ENCODE measurements around the gene PPHLN1. TPM values are rescaled to one million over a fixed set of nuclear protein-coding genes. Genes with fewer than 3 reads are reported as not detected.
A peak's percentile ranks its signal among the peaks of the same experiment; 100 is the strongest.
"Not testable (repeated sequence)": the region's sequence is repeated elsewhere in the genome, so short reads cannot be mapped to it uniquely, and the experiment has no call there.

The PPHLN1 gene
- total RNA-seq, 1 donor from 2014 or later = 74.9 TPM

DNA sequence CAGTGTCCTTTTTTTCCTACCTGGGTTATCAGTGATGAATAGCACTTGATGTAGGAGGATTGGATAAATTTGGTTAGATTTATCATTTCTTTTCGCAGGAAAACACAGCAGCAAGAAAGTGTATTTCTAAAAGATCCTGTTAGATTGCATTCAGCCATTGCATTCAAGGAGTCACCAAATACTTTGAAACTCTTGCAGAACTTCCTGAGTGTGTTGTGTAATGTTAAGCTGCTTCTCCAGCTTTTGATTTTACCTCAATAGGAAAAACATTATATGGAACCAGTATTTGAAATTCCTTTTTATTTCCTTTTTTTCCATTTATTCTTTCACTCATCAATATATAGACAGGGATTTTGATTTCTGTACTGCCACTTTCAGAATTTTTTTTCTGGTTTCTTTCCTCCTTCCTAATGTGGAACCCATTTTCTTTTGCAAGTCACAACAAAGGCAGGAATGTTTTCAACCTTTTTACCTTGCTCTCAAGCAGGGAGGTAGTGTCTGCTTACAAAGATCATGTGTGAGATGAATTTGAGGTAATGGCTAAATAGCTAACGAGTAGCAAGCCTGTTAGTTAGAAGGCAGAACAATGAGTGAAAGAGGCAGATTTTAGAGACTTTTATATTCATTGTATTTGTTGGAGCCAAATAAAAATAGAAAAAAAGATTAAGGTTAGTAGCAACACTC lies 56.2 kb downstream of the PPHLN1 start:
- Mint-ChIP-seq H3K36me3 (peaks cover 27% of the 10 kb centered on the region), H3K4me1 (peaks cover 53% of the 10 kb centered on the region), H3K4me3 (no peak overlapping the region), H3K27me3 (ENCODE audit: low read depth) (no peaks in the 10 kb centered on the region), H3K9me3 (no peaks in the 10 kb centered on the region), H3K27ac (peak overlapping the region; percentile 92)
- TF ChIP-seq, protein P1, sequence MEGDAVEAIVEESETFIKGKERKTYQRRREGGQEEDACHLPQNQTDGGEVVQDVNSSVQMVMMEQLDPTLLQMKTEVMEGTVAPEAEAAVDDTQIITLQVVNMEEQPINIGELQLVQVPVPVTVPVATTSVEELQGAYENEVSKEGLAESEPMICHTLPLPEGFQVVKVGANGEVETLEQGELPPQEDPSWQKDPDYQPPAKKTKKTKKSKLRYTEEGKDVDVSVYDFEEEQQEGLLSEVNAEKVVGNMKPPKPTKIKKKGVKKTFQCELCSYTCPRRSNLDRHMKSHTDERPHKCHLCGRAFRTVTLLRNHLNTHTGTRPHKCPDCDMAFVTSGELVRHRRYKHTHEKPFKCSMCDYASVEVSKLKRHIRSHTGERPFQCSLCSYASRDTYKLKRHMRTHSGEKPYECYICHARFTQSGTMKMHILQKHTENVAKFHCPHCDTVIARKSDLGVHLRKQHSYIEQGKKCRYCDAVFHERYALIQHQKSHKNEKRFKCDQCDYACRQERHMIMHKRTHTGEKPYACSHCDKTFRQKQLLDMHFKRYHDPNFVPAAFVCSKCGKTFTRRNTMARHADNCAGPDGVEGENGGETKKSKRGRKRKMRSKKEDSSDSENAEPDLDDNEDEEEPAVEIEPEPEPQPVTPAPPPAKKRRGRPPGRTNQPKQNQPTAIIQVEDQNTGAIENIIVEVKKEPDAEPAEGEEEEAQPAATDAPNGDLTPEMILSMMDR (IDR thresholded peaks at IDR 0.05; ENCODE audit: unreplicated experiment) = no peak
- no peak for DNase-seq (ENCODE audit: low spot score in 2 of 2, unreplicated experiment in 2 of 2)

DNA sequence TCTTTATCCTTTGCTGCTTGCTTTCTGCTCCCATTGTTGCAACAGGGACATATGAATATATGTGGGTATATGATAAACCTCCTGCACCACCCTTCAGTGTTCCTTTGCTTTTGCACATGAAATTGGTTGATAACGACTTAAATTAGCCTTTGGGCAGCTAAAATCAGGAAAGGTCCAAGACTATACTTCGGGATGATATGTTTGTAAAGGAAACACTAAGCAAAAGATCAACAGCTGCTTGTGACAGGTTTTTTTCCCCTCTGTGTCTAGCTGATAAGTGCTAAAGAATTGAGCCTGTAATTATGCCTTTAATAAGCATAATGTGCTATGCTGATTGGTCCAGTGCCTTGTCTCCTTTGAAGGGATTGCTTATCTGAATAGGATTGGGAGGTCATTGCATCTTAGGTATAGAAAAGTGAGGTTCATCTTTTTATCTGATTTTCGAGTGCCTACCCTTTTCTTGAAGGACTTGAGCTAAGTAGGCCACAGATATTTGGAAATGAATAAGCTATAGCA lies 59.4 kb downstream of the PPHLN1 start:
- Mint-ChIP-seq H3K4me3 (no peak overlapping the region), H3K4me1 (peaks cover 72% of the 10 kb centered on the region), H3K27ac (peak overlapping the region; percentile 13), H3K9me3 (no peaks in the 10 kb centered on the region), H3K36me3 (peaks cover 30% of the 10 kb centered on the region), H3K27me3 (ENCODE audit: low read depth) (no peaks in the 10 kb centered on the region)
- DNase-seq (ENCODE audit: low spot score in 2 of 2, unreplicated experiment in 2 of 2) = no peak
- TF ChIP-seq, protein P1 (IDR thresholded peaks at IDR 0.05; ENCODE audit: unreplicated experiment) = no peak

DNA sequence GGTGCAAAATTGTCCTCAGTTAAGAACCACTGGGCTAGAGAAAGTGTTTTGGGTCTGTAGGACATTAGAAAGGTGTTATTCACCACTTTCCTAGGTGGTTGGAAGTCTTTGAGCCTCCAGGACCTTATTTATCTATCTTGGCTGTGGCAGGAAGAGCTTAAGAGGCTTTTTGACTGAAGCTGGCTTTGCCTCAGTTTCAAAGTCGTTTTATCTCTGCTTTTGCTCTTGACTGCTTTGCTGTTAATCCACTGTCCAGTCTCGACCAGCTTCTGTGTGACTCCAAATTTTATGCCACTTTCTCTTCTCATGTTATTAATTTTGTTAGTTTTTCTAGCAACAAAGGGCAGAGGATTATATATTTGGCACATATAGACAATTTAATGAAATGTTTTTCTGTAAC lies 60.3 kb downstream of the PPHLN1 start:
- Mint-ChIP-seq H3K9me3 (no peaks in the 10 kb centered on the region), H3K27ac (peak overlapping the region; percentile 80), H3K4me3 (no peak overlapping the region), H3K4me1 (peaks cover 70% of the 10 kb centered on the region), H3K36me3 (peaks cover 29% of the 10 kb centered on the region), H3K27me3 (ENCODE audit: low read depth) (no peaks in the 10 kb centered on the region)
- DNase-seq (ENCODE audit: low spot score in 2 of 2, unreplicated experiment in 2 of 2) = no peak
- TF ChIP-seq, protein P1 (IDR thresholded peaks at IDR 0.05; ENCODE audit: unreplicated experiment) = no peak

DNA sequence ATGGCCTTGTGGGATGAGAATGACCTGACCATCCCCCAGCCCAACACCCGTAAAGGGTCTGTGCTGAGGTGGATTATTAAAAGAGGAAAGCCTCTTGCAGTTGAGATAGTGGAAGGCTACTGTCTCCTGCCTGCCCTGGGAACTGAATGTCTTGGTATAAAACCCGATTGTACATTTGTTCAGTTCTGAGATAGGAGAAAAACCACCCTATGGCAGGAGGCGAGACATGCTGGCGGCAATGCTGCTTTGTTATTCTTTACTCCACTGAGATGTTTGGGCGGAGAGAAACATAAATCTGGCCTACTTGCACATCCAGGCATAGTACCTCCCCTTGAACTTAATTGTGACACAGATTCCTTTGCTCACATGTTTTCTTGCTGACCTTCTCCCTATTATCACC lies 62.1 kb downstream of the PPHLN1 start:
- not testable (repeated sequence) for H3K4me3 Mint-ChIP-seq

GRCh38 chr12:42394429-42394828 lies 68.5 kb downstream of the PPHLN1 start:
- H3K36me3 Mint-ChIP-seq = peaks cover 22% of the 10 kb centered on the region
- no peak for DNase-seq (ENCODE audit: low spot score in 2 of 2, unreplicated experiment in 2 of 2)
- no peaks in the 10 kb centered on the region for H3K27me3 Mint-ChIP-seq (ENCODE audit: low read depth)
- H3K4me1 Mint-ChIP-seq = peaks cover 35% of the 10 kb centered on the region
- no peak overlapping the region for H3K4me3 Mint-ChIP-seq
- TF ChIP-seq, protein P1 (IDR thresholded peaks at IDR 0.05; ENCODE audit: unreplicated experiment) = no peak
- no peaks in the 10 kb centered on the region for H3K9me3 Mint-ChIP-seq
- H3K27ac Mint-ChIP-seq = peak overlapping the region; percentile 18

More for the DNA sequence above, 62.1 kb downstream of the PPHLN1 start:
- H3K27me3 Mint-ChIP-seq (ENCODE audit: low read depth); DNase-seq (ENCODE audit: low spot score in 2 of 2, unreplicated experiment in 2 of 2); H3K9me3 Mint-ChIP-seq: not testable (repeated sequence)
- Mint-ChIP-seq H3K36me3 (peaks cover 28% of the 10 kb centered on the region), H3K4me1 (peaks cover 52% of the 10 kb centered on the region), H3K27ac (peak overlapping the region; percentile 80)

- H3K27me3 Mint-ChIP-seq (ENCODE audit: low read depth) = no peaks in the 10 kb centered on the region
Observed at GRCh38 chr12:42396473-42397259, 70.7 kb downstream of the PPHLN1 start.

More at GRCh38 chr12:42396473-42397259, 70.7 kb downstream of the PPHLN1 start:
- Mint-ChIP-seq H3K27ac (peak overlapping the region; percentile 82), H3K4me1 (peaks cover 30% of the 10 kb centered on the region), H3K4me3 (no peak overlapping the region), H3K9me3 (no peaks in the 10 kb centered on the region), H3K36me3 (peaks cover 25% of the 10 kb centered on the region)
- no peak for DNase-seq (ENCODE audit: low spot score in 2 of 2, unreplicated experiment in 2 of 2)
- TF ChIP-seq, protein P1 (IDR thresholded peaks at IDR 0.05; ENCODE audit: unreplicated experiment) = no peak
